Endothelial cell of umbilical vein (primary cell): ENCODE measurements around the gene DHX29. TPM values are rescaled to one million over a fixed set of nuclear protein-coding genes. Genes with fewer than 3 reads are reported as not detected.
A peak's percentile ranks its signal among the peaks of the same experiment; 100 is the strongest.

Experiments used
- BruUV-seq: library from RNA; stranded (reverse); fragments of 400-500 nt; replicated peaks from 2 replicates; lab custom pipeline; 2021; lab: Mats Ljungman, UMichigan
- CTCF ChIA-PET: fragments of 300-600, 350-600 bp; sonication (Branson Sonifier 250); formaldehyde crosslinking; loops from one replicate; lab custom pipeline; 2021; ENCODE audit warnings: antibody characterized with exemption, inconsistent platforms; lab: Charles Lee
- POLR2A ChIA-PET: fragments of 300-600, 350-600 bp; sonication (Branson Sonifier 250); formaldehyde crosslinking; loops from one replicate; lab custom pipeline; 2021; ENCODE audit warnings: antibody characterized with exemption, inconsistent platforms; lab: Charles Lee
- DNase-seq: peaks from one replicate; pipeline ENCODE4 v3.0.0-alpha.2; 2011; ENCODE audit warnings: low read depth, low spot score
- FAIRE-seq: peaks from 2 replicates; lab custom pipeline; 2011; peaks lifted over from hg19 to GRCh38; lab: Jason Lieb, UNC
- H2AFZ ChIP-seq: 2 replicates; pipeline ENCODE4 v1.6.0; 2012; ENCODE audit warnings: low read depth, low read length, control low read depth, inconsistent platforms
- H3K27ac ChIP-seq: 2 replicates; pipeline ENCODE4 v1.5.1; 2011; ENCODE audit warnings: low read depth, mild to moderate bottlenecking, control low read depth, low read length, moderate library complexity; ENCODE audit not compliant: insufficient read depth
- H3K27me3 ChIP-seq, 2 experiments: 2 replicates each; pipeline versions ENCODE4 v1.6.0 to v1.6.1; 2011; ENCODE audit warnings: low read length in 2 of 2, mixed read lengths in 1 of 2; ENCODE audit not compliant: control insufficient read depth in 2 of 2, insufficient read depth in 2 of 2
- H3K36me3 ChIP-seq, 2 experiments: 2 replicates in 1 of 2; 3 replicates in 1 of 2; pipeline ENCODE4 v1.5.1; 2011; ENCODE audit warnings: low read length in 2 of 2, mild to moderate bottlenecking in 1 of 2, moderate library complexity in 1 of 2; ENCODE audit not compliant: control insufficient read depth in 2 of 2, insufficient read depth in 2 of 2; ENCODE audit errors: extremely low read depth in 1 of 2
- H3K4me1 ChIP-seq: 3 replicates; pipeline ENCODE4 v1.5.1; 2011; ENCODE audit warnings: mild to moderate bottlenecking, low read length; ENCODE audit not compliant: control insufficient read depth, insufficient read depth; ENCODE audit errors: extremely low read depth
- H3K4me2 ChIP-seq: 2 replicates; pipeline ENCODE4 v1.6.1; 2011; ENCODE audit warnings: low read length, control low read depth, mixed read lengths; ENCODE audit not compliant: insufficient read depth
- H3K4me3 ChIP-seq, 3 experiments: fragments of 200-600 bp in 1 of 3; sonication (generic), shearing (Covaris generic) in 1 of 3; replicated peaks in 1 of 3; 2 replicates each; pipeline ENCODE4 v1.5.1; 2011 to 2016; ENCODE audit warnings: control low read depth in 3 of 3, low read length in 3 of 3, mild to moderate bottlenecking in 2 of 3, inconsistent platforms in 1 of 3, low read depth in 1 of 3, moderate library complexity in 1 of 3; ENCODE audit not compliant: insufficient read depth in 1 of 3
- H3K79me2 ChIP-seq: 2 replicates; pipeline ENCODE4 v1.6.0; 2012; ENCODE audit warnings: low read length, inconsistent platforms; ENCODE audit not compliant: control insufficient read depth, insufficient read depth
- H3K9ac ChIP-seq: replicated peaks from 2 replicates; pipeline ENCODE3; 2011; ENCODE audit warnings: low read length, control low read depth; ENCODE audit not compliant: insufficient read depth; ENCODE audit errors: extremely low read depth
- H3K9me1 ChIP-seq: replicated peaks from 3 replicates; pipeline ENCODE4 v1.6.0; 2011; ENCODE audit warnings: mild to moderate bottlenecking, low read length; ENCODE audit not compliant: control insufficient read depth, insufficient read depth; ENCODE audit errors: extremely low read depth
- H3K9me3 ChIP-seq: replicated peaks from 2 replicates; pipeline ENCODE4 v1.5.1; 2012; ENCODE audit warnings: low read length, inconsistent platforms; ENCODE audit not compliant: control insufficient read depth, insufficient read depth
- H4K20me1 ChIP-seq: replicated peaks from 2 replicates; pipeline ENCODE3; 2011; ENCODE audit warnings: mild to moderate bottlenecking, low read length; ENCODE audit not compliant: control insufficient read depth, insufficient read depth; ENCODE audit errors: extremely low read depth
- EZH2 ChIP-seq: IDR thresholded peaks from 2 replicates; pipeline ENCODE4 v1.6.1; 2012; ENCODE audit warnings: borderline replicate concordance, low read depth, mild to moderate bottlenecking, moderate library complexity, low read length, inconsistent platforms; ENCODE audit not compliant: severe bottlenecking
- FOS ChIP-seq: IDR thresholded peaks from 2 replicates; pipeline ENCODE4 v1.6.1; 2011; ENCODE audit warnings: mild to moderate bottlenecking, low read length, moderate library complexity, borderline replicate concordance; ENCODE audit not compliant: insufficient read depth
- GATA2 ChIP-seq: IDR thresholded peaks from 2 replicates; pipeline ENCODE4 v1.7.0; 2011; ENCODE audit warnings: low read depth, mild to moderate bottlenecking, moderate library complexity, mixed read lengths, low read length; ENCODE audit not compliant: insufficient read length, insufficient read depth
- POLR2A ChIP-seq: IDR thresholded peaks from 2 replicates; pipeline ENCODE4 v1.6.1; 2012; ENCODE audit warnings: low read depth, mild to moderate bottlenecking, control low read depth, low read length
- dilution Hi-C: fragments of 300-500 bp; cut with MboI; formaldehyde crosslinking; loops from one replicate; pipeline ENCODE4 v1.15.0; 2019; ENCODE audit warnings: low sequenced_read_pairs; ENCODE audit not compliant: extremely low pct_ligation_motif_present
- intact Hi-C: fragments of 100-400 bp; cut with micrococcal nuclease; formaldehyde crosslinking; loops from one replicate; pipeline ENCODE4 v1.10.0; 2022
- polyA plus RNA-seq, 4 experiments: library from polyadenylated mRNA; depleted of rRNA in 3 of 4; stranded (reverse) in 3 of 4; unstranded in 1 of 4; fragments of >200 nt; gene quantifications; 2 replicates each; pipeline versions ENCODE4 v1.2.1 to v1.2.3, GENCODE V29; 2011 to 2012; ENCODE audit warnings: missing spikeins in 1 of 4
- total RNA-seq: library from RNA; stranded (reverse); gene quantifications from 2 replicates; pipeline ENCODE4 v1.2.3, GENCODE V29; 2021
- TF ChIP-seq, protein P1 (sequence below), 2 donors: IDR thresholded peaks; 1 replicate in 1 of 2; 2 replicates in 1 of 2; pipeline ENCODE4 v1.5.1; 2011; ENCODE audit warnings: low read length in 2 of 2, mild to moderate bottlenecking in 2 of 2, moderate library complexity in 2 of 2, control low read depth in 1 of 2, inconsistent platforms in 1 of 2, low read depth in 1 of 2; ENCODE audit not compliant: insufficient read depth in 1 of 2; ENCODE audit errors: extremely low read depth in 1 of 2

The DHX29 gene
- total and polyA plus RNA-seq, 2 donors (not counting 3 experiments of a cell fraction or from before 2014, with no cell fraction given) = 4.7 to 32.8 TPM

DNA sequence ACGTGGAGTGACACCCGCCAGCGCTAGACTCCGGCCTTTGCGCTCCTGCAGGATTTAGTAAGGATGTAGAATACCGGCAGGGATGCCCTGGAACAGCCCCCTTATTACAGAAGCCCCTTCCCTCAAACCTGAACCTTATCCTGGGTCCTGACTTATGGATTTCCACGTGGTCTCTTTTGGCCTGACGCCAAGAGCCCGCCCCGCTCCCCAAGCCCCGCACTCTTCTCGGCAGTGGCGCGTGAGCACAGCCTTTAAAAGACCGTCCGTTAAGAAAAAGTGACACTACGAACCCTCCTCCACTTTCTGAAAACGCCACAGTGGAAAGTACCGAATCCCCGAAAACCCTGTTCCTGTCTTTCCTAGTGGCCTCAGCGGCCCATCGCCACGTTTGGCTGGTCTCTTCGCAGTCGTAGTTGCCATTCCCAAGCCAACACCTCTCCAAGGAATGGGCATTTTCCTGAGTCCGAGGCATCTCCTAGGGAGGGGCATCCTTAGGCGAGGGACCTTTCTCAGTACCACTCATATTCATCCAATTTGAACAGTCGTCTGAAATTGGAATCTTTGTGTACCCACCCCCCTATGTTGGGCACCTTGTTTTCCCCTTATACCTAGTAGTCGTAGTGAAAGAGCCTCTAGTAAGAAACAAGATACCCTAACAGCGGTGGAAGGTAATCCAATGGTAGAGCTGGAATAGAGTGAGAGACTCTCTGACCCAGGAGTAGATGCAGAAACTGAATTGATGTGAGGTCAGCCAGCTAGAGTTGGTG lies 79.6 kb downstream of the DHX29 start:
- Histone ChIP-seq H3K36me3 (no peaks in the 10 kb centered on the region), H3K79me2 (no peaks in the 10 kb centered on the region), H4K20me1 (no peaks in the 10 kb centered on the region), H3K27ac (no peak overlapping the region), H3K9ac (no peak overlapping the region), H3K9me1 (no peaks in the 10 kb centered on the region), H3K27me3 (peaks cover 85 to 96% of the 10 kb centered on the region in 2 experiments), H3K4me3 (peak overlapping the region in 2 of 3 experiments; percentile 25 to 35), H3K9me3 (no peaks in the 10 kb centered on the region), H3K4me2 (peak overlapping the region; percentile 57), H3K4me1 (peaks cover 24% of the 10 kb centered on the region), H2AFZ (peak overlapping the region; percentile 58)
- TF ChIP-seq POLR2A (no peak), FOS (no peak), EZH2 (peak; percentile 59)
- dilution Hi-C loops = no loop called here
- intact Hi-C loops = loop anchor here (5.0 kb wide), 2 partner anchors 464 to 1589 kb away; partner anchors contain the start of gene MAP3K1
- no peak for DNase-seq
- ChIA-PET POLR2A (no interaction called here), CTCF (interaction anchor here (1.0 to 1.3 kb wide), 2 partner anchors 11 to 55 kb away, joined by 3 read pairs; partner anchors contain the start of gene CDC20B)
- peak; percentile 24 for FAIRE-seq
- no TSS peak for BruUV-seq

- peaks cover 86 to 96% of the 10 kb centered on the region in 2 experiments for H3K27me3 ChIP-seq
- no peak within 1 kb of the TSS for H3K9ac ChIP-seq
- FAIRE-seq (peak; percentile 72), DNase-seq (peak; percentile 56)
- peak within 1 kb of the TSS; percentile 57 for H3K4me2 ChIP-seq
- H3K9me3 ChIP-seq = no peaks in the 10 kb centered on the region
- ChIA-PET CTCF (interaction anchor here (1.0 to 1.8 kb wide), 2 partner anchors 10 to 11 kb away, joined by 3 to 7 read pairs; no protein-coding TSS in a partner anchor), POLR2A (no interaction called here)
- H2AFZ ChIP-seq = peak within 1 kb of the TSS; percentile 58
- H3K4me1 ChIP-seq = peaks cover 16% of the 10 kb centered on the region
- no peaks in the 10 kb centered on the region for H4K20me1 ChIP-seq
- TF ChIP-seq, protein P1, sequence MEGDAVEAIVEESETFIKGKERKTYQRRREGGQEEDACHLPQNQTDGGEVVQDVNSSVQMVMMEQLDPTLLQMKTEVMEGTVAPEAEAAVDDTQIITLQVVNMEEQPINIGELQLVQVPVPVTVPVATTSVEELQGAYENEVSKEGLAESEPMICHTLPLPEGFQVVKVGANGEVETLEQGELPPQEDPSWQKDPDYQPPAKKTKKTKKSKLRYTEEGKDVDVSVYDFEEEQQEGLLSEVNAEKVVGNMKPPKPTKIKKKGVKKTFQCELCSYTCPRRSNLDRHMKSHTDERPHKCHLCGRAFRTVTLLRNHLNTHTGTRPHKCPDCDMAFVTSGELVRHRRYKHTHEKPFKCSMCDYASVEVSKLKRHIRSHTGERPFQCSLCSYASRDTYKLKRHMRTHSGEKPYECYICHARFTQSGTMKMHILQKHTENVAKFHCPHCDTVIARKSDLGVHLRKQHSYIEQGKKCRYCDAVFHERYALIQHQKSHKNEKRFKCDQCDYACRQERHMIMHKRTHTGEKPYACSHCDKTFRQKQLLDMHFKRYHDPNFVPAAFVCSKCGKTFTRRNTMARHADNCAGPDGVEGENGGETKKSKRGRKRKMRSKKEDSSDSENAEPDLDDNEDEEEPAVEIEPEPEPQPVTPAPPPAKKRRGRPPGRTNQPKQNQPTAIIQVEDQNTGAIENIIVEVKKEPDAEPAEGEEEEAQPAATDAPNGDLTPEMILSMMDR (IDR thresholded peaks at IDR 0.05; ENCODE audit: extremely low read depth in 1 of 2, insufficient read depth in 1 of 2, low read depth in 1 of 2, low read length in 2 of 2) = peak in 1 of 2 donors; percentile 37
- TF ChIP-seq EZH2 (peak; percentile 71), GATA2 (no peak), FOS (no peak)
- H3K4me3 ChIP-seq = peak within 1 kb of the TSS in 2 of 3 experiments; percentile 25 to 35
- dilution Hi-C loops = no loop called here
- intact Hi-C loops = loop anchor here (5.0 kb wide), 2 partner anchors 465 to 1590 kb away; partner anchors contain the start of gene MAP3K1
- H3K27ac ChIP-seq = no peak within 1 kb of the TSS
- no peaks in the 10 kb centered on the region for H3K36me3 ChIP-seq
- no TSS peak for BruUV-seq
- no peaks in the 10 kb centered on the region for H3K9me1 ChIP-seq
- no peaks in the 10 kb centered on the region for H3K79me2 ChIP-seq
Observed at GRCh38 chr5:55226934-55227663, 80.4 kb downstream of the DHX29 start, which contains the start of gene MCIDAS. Gene MCIDAS (minus strand): TSS chr5:55227315. CDS start chr5:55227138, 177 bp downstream.
